ENCODE measurements around the gene RASAL3.

The RASAL3 gene

GRCh38 chr19:15436012-15436825 lies 28.1 kb downstream of the RASAL3 start:
- no peak for DNase-seq (ENCODE audit: extremely low read depth in 1 of 2, low read depth in 1 of 2)

DNA sequence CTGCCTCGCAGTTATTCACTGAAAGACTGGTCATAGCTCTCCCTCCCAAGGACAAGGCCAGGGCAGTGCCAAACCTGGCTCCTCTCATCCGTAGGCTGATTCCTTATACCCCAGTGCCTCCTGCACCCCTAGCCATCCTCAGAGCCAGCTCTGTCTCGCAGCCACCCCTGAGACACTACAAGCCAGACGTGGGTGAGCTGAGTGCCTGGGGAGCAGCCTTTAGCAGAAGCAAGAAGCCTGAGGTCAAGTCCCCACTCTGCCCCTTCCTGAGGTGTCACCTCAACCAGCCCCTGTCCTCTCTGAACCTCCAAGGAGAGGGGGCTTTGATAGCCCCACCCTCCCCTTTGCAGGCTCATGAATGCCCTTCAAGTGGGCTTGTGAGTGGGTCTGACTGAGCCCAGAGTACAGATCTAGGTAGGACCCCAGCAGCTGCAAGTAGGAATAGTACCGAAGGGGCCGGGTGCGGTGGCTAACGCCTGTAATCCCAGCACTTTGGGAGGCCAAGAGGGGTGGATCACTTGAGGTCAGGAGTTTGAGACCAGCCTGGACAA lies 30.8 kb downstream of the RASAL3 start:
- no peak for DNase-seq (ENCODE audit: extremely low read depth in 1 of 2, low read depth in 1 of 2)

- DNase-seq (ENCODE audit: extremely low read depth in 1 of 2, low read depth in 1 of 2) = peak; percentile 84 to 87
Observed at GRCh38 chr19:15432629-15433518, 31.5 kb downstream of the RASAL3 start.

- peak in 1 of 2 donors; percentile 15 for DNase-seq (ENCODE audit: extremely low read depth in 1 of 2, low read depth in 1 of 2)
Observed at GRCh38 chr19:15432018-15432494, 32.3 kb downstream of the RASAL3 start.

DNA sequence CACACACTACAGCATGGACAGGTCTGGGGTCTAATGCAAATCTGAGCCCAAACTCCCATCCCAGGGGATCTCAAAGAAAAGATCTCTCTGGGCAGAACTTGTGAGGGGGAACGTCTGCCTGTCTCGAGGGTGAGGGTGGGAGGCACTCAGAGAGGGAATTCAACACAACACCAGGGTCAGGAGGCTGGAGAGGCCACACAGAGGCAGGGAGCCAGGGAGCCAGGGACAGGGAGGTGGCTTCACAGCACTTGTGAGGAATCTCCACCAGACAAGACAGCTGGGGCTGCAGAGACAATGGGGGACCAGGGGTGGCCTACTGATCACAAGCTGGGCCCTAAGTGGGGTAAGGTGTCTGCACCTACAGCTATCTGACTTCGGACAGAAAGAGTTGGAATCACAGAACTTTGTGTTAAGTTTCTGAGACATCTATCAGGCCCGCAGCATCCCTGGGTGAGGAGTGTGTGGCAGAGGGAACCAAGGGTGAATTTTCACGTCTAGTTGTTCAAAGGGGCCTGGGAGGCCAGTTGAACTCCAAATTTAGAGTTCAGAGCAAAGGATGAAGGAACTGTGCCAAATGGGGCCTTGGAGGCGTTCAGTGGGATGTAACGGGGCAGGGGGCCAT lies 32.8 kb downstream of the RASAL3 start:
- DNase-seq (ENCODE audit: extremely low read depth in 1 of 2, low read depth in 1 of 2) = no peak

DNA sequence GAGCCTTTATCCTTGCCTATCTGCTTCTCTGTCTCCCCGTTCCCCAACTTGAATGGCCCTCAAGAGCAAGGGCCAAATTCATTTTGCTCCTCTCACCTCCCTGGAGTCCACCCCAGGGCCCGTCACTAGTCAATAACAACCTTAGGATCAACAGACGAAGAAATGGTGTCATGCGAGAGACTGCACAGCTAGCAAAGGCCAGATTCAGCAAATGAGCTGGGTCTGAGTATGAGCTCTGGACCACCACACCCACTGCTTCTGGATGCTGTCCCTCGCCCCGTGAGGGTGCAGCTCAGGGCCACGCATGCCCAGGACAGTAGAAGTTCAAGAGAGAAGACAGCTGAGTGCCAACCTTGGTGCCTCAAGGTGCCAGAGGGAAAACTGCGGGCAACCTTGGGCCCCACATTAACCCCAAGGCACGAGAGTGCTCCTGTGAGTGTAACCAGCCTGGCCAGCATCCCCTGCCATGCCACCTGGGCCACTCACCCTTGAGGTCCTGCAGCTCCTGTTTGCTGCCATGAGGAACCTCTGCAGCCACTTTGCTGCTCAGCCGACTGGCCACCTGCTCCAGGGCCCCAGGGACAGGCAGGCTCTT lies 33.7 kb downstream of the RASAL3 start:
- no peak for DNase-seq (ENCODE audit: extremely low read depth in 1 of 2, low read depth in 1 of 2)

DNA sequence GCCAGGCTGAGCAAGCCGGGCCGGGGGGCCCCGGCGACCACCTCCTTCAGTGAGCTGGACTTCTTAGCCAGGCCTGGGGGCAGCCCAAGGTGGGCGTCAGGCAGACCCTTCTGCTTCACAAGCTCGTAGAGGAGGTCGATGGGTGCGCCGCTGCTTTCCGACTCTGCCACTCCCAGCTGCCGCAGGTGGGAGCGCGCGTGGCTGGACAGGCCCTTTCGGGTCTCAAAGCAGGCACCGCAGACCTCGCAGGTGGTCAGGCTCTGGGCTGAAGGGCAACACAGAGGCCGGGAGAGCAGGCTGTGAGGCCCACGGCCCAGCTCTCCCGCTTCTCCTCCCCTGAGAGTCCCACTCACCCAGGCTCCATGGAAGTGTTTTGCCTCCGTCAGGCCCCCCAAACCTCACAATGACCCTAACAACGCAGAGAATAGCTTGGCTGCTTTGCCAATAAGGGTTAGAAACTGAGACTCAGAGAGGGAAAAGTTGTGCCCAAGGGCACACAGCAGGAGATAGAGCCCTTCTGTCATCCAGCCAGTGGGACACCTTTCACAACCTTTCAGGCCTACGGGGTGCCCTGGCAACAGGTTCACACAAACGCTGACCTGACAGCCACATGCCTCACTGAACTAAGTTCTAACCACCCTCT lies 34.4 kb downstream of the RASAL3 start:
- no peak for DNase-seq (ENCODE audit: extremely low read depth in 1 of 2, low read depth in 1 of 2)

DNA sequence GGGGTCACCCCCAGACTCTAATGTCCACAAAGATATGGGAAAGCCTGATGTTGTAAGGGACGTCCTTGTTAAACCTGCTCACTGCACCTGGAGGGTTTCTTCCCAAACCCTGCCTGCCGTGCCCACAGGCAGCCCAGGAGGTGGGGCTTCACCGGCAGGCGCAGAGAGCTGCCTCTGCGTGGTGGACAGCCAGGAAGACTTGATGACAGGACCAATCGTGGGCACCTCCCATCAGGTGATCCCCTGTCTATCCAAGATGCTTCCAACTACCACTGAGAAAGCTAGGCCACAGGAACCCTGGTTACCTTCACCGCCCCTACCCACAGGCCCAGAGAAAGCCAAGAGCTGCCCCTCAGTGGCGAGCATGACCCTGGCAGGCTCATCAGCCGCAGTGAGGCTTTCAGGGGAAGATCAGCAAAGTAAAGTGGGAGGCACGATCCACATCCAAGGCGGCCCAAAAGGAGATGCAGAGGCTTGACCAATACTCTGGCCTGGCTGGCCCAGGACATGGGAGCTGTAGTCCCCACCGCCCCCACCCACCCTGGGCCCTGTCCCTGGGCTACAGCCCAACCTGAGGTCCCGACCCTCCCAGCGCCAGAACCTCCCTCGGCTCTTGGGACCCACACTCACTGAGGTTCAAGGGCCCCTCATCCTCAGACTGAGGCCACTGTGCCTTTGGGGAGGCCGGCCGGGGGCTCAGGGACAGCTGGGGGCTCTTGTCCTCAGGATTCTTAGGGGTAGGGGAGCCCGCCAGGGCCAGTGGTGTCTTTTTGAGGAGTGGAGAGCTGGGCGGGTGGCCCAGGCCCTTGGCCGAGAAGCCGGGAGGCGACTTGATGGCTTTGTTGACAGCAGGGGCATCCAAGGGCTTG lies 35.2 kb downstream of the RASAL3 start:
- DNase-seq (ENCODE audit: extremely low read depth in 1 of 2, low read depth in 1 of 2) = no peak

GRCh38 chr19:15427991-15428471 lies 36.3 kb downstream of the RASAL3 start:
- no peak for DNase-seq (ENCODE audit: extremely low read depth in 1 of 2, low read depth in 1 of 2)

DNA sequence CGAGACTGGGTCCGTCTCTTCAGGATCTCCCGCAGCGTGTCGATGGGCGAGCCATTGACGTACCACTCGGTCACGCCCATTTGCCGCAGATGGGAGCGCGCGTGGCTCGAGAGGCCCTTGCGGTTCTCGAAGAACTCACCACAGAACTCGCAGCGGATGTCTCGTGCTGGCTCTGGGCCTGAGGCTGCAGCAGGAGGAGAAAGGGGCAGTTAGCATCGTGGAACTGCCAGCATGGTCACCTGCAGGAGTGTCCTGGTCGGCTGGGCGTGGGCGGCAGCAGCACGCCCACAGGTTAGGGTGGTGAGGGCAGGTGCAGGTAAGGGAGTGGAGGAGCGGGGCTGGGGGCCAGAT lies 37.0 kb downstream of the RASAL3 start:
- DNase-seq (ENCODE audit: extremely low read depth in 1 of 2, low read depth in 1 of 2) = no peak

DNA sequence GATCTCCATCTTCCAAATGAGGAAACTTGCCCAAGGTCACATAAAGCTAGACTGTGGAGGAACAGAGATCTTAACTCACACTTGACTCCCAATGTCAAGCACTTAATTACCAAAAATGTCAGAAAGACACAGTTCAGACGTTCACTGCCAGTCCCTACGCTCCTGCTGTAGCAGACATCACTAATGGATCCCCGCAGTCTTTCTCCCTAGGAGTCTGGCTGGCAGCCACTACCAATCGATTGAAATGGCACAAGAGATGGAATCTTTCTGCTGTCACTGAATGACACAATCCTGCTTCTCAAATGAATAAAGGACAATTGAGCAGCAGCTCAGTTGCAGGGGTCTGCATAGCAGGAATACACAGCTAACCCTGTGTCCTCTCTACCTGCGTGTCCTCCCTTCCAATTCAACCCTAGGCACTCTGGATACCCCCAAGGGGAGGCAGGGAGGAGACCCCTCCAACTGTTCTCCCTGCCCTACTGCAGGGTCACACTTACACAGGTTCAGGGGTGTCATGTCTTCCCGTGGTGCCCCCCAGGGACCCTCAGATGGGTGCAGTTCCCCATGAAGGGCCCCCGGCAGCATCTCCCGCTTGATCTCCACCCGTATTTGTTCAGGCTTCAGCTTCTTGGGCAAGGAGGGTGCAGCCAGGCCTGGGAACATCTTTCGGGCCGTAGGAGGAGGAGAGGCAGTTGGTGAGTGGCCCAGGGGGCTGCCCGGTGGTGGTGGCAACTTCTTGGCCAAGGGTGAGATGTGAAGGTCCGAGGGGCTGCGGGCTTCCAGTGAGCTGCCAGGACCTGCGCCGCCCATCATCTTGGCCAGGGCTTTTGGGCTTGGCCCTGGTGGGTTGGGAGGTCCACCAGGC lies 37.6 kb downstream of the RASAL3 start:
- no peak for DNase-seq (ENCODE audit: extremely low read depth in 1 of 2, low read depth in 1 of 2)

GRCh38 chr19:15425321-15425950 lies 38.9 kb downstream of the RASAL3 start:
- no peak for DNase-seq (ENCODE audit: extremely low read depth in 1 of 2, low read depth in 1 of 2)

DNA sequence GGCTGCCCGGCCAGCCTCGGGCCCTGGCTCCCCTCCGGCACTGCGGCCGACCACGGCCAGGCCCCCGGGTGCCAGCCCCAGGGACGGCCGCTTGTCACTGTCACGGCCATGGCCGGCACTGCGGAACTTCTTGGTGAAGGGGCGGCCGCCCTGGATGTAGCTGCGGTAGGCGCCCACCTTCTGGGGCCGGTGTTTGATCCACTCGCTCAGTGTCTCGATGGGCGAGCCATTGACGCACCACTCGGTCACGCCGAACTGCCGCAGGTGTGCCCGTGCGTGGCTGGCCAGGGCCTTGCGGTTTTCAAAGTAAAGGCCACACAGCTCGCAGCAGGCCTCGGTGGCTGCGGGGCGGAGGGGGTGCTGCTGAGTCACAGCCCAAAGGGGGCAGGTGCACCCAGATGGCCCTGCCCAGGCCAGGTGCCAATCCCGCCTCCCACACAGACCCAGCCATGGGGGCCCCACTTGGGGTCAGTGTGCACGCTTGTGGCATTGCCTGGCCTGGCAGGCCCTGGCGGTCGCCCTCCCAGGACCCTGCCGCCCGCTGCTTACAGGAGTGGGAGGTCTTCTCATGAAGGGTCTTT lies 39.6 kb downstream of the RASAL3 start:
- no peak for DNase-seq (ENCODE audit: extremely low read depth in 1 of 2, low read depth in 1 of 2)

DNA sequence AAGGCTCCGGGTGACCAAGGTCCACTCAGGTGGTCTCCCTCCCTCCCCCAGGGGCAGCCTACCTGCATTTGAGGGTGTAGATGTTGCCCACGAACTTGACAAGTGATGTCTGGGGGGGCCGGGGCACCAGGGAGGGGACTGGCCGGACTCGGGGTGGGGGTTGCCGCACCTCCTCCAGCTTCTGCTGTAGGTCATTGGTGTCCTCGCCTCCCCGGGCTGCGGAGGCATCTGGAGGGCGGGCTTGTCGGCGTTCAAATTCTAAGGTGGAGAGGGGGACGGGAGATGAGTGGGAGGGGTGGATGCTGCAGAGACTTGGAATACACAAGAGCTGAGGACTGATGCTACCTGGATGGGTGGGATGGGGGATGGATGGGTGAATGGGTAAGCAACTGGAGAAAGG lies 40.2 kb downstream of the RASAL3 start:
- no peak for DNase-seq (ENCODE audit: extremely low read depth in 1 of 2, low read depth in 1 of 2)

- DNase-seq (ENCODE audit: extremely low read depth in 1 of 2, low read depth in 1 of 2) = no peak
Observed at GRCh38 chr19:15423130-15423529, 41.2 kb downstream of the RASAL3 start.

- DNase-seq (ENCODE audit: extremely low read depth in 1 of 2, low read depth in 1 of 2) = no peak
Observed at GRCh38 chr19:15422296-15423075, 41.9 kb downstream of the RASAL3 start.
